Measurements from ENCODE around the gene MOSPD3. TPM values are rescaled to one million over a fixed set of nuclear protein-coding genes. Genes with fewer than 3 reads are reported as not detected.

The MOSPD3 gene
- total and polyA plus RNA-seq, 2 of the 13 experiments (the other 11 are each of a cell fraction or from before 2014, with no cell fraction given): 7.6 to 8.8 TPM

DNA sequence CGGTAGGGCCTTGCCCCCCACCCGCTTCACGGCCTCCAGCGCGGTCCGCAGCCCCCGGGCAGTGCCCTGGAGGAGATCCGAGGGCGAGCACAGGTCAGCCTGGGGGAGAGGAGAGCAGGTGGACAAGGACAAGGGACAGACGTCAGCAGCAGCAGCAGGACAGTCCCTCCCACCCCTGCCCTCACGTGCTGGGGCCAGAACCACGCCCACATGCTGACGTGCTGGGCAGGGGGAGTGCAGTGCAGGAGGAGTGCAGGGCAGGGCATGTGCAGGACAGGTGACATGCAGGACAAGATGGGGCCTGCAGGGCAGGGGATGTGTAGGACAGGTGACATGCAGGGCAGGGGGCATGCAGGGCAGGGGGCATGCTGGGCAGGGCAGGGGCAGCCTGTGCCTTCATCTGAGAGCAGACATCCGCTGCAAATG lies 37.1 kb upstream of the MOSPD3 start (continued):
- TF ChIP-seq, protein P1, sequence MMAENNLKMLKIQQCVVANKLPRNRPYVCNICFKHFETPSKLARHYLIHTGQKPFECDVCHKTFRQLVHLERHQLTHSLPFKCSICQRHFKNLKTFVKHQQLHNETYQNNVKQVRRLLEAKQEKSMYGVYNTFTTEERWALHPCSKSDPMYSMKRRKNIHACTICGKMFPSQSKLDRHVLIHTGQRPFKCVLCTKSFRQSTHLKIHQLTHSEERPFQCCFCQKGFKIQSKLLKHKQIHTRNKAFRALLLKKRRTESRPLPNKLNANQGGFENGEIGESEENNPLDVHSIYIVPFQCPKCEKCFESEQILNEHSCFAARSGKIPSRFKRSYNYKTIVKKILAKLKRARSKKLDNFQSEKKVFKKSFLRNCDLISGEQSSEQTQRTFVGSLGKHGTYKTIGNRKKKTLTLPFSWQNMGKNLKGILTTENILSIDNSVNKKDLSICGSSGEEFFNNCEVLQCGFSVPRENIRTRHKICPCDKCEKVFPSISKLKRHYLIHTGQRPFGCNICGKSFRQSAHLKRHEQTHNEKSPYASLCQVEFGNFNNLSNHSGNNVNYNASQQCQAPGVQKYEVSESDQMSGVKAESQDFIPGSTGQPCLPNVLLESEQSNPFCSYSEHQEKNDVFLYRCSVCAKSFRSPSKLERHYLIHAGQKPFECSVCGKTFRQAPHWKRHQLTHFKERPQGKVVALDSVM (CRISPR knock-in tag; IDR thresholded peaks at IDR 0.05): no peak

DNA sequence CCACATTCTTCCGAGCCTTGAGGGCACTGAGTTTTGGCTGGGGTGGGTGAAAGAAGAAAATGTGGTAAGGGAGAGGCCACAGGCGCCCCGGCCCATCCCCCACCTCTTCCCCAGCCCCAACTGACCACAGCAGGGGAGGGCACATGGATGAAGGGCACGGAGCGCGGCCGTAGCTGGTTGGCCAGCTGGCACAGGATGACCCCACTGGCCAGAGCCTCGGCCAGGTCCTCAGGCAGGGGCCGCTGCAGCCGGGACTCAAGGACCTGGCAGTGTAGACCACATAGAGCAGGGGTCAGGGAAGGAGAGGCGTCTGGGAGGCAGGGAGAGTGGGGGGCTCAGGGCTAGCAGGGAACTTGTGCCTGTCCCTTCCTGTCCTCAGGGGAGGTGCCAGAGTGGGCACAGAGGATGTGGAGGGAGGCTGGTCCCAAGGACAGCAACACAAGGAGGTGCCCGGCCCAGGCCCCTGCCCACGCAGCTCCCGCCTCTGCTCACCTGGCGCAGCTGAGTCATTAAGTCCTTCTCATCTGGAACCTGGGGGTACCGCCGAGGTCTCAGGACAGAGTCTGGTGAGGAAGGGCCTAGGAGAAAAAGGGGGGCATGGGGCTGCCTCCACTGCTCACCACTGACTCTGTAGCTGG lies 36.5 kb upstream of the MOSPD3 start:
- H2AFZ ChIP-seq (ENCODE audit: low read length): no peak overlapping the region
- TF ChIP-seq POLR2AphosphoS5 (IDR thresholded peaks at IDR 0.05; ENCODE audit: low read depth, low read length): no peak
- TF ChIP-seq ETV6 (CRISPR knock-in tag; conservative IDR thresholded peaks at IDR 0.05): no peak
- TF ChIP-seq SMAD3 (CRISPR knock-in tag; IDR thresholded peaks at IDR 0.05): no peak
- TF ChIP-seq ZNF619 (CRISPR knock-in tag; IDR thresholded peaks at IDR 0.05): no peak
- peak; percentile 14; the same call in 1 of the 2 replicates for TF ChIP-seq CHD2 (IDR thresholded peaks at IDR 0.05; ENCODE audit: low read depth, low read length)
- TF ChIP-seq HIVEP1 (CRISPR knock-in tag; IDR thresholded peaks at IDR 0.05): no peak
- peak; percentile 88 for TF ChIP-seq AGO1 (IDR thresholded peaks at IDR 0.05; ENCODE audit: low read depth, low read length, poor library complexity, severe bottlenecking)
- TF ChIP-seq AGO2 (optimal IDR thresholded peaks at IDR 0.05; ENCODE audit: low read depth, low read length): peak; percentile 39
- no peaks in the 10 kb centered on the region for H3K79me2 ChIP-seq (ENCODE audit: insufficient read depth, low read length)
- DNase-seq (ENCODE audit: low spot score): no peak
- FAIRE-seq: no peak
- ATAC-seq: no peak
- no peaks in the 10 kb centered on the region for H3K9me3 ChIP-seq (ENCODE audit: low read length)
- no peak overlapping the region for H3K27ac ChIP-seq (ENCODE audit: extremely low read length, insufficient read depth, low read length)
- in situ Hi-C loops (cut with HindIII; ENCODE audit: extremely low pct_ligation_motif_present, low pct_unique_long_range_greater_than_20kb) (no loop called here), intact Hi-C loops (cut with micrococcal nuclease; ENCODE audit: unreplicated experiment) (no loop called here)
- H3K4me1 ChIP-seq (ENCODE audit: insufficient read depth, low read length): peaks cover 24% of the 10 kb centered on the region
- no peak overlapping the region for H3K4me3 ChIP-seq (replicated peaks in 1 of 3; ENCODE audit: insufficient read depth in 1 of 3, low read depth in 2 of 3, low read length in 3 of 3)
- H3K36me3 ChIP-seq (replicated peaks in 1 of 2; ENCODE audit: control insufficient read depth in 1 of 2, insufficient read depth in 2 of 2, low read length in 2 of 2): peaks cover 9 to 21% of the 10 kb centered on the region in 2 experiments; a peak in 4 of 5 replicates
- ChIA-PET POLR2A (no interaction called here), CTCF (ENCODE audit: low intra/inter-chr PET ratio, low total read pairs) (no interaction called here)
- H3K4me2 ChIP-seq (ENCODE audit: low read depth, low read length): no peak overlapping the region
- H3K9ac ChIP-seq (ENCODE audit: insufficient read depth, low read depth, low read length): no peak overlapping the region
- WGBS (ENCODE audit: low lambda C conversion rate): 89% methylated on average over 8 of the region's 17 CpGs
- no peaks in the 10 kb centered on the region for H3K27me3 ChIP-seq (ENCODE audit: control insufficient read depth in 1 of 2, insufficient read depth in 2 of 2, low read length in 2 of 2)
- H4K20me1 ChIP-seq (ENCODE audit: insufficient read depth, low read length): no peaks in the 10 kb centered on the region
- BruUV-seq (replicated peaks): no TSS peak
